NCI-H1436 treated with DMSO at 0.1 percent for 48 hours (cell line): ENCODE results near the gene RCOR3.
"Not testable (repeated sequence)": the region's sequence is repeated elsewhere in the genome, so short reads cannot be mapped to it uniquely, and the experiment has no call there.

Experiments
- DNase-seq: peaks from one replicate; lab custom pipeline; 2025; lab: John Stamatoyannopoulos, UW

The RCOR3 gene

DNA sequence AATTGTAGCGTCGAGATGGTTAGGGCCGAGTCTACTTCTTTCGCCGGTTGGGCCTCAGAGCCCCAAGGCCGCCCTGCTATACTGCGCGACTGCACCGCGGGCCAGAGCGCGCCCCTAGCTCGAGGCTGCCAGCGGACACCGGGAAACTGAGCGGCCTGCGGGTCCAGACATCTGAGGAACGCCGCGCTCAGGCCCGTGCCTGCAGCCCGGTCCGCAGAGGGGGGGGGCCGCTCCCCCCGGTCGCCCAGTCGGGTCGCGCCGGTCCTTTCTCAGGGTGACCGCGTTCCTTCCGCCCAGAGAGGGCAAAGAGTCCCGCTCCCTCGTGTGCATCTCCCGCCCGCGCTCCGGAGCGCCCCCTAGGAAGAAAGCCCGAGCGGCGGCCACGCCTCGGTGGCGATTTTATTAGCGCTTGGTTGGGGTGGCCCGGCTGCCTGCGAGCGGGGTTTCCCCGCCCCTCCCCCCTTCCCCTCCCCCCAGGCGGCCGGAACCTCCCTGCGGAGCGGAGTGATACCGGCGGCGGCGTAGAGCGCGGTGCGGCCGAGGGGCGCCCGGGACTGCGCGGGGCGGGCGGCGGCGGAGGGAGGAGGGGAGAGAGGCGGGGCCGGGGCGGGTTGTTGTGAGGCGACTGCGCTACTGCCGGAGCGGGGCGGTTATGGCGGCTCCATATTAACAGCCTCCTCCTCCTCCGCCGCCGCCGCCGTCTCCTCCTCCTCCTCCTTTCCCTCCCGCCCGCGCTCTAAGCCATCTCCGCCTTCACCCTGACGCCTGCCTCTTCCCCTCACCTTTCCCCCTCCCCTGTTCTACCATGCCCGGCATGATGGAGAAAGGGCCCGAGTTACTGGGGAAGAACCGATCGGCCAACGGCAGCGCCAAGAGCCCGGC is at the start of gene RCOR3:
Gene RCOR3, plus strand, starts transcription at position 611 of the 882 bp plus-strand sequence. Its CDS starts 195 bp downstream, at position 806.
- peak; percentile 81 for DNase-seq

DNA sequence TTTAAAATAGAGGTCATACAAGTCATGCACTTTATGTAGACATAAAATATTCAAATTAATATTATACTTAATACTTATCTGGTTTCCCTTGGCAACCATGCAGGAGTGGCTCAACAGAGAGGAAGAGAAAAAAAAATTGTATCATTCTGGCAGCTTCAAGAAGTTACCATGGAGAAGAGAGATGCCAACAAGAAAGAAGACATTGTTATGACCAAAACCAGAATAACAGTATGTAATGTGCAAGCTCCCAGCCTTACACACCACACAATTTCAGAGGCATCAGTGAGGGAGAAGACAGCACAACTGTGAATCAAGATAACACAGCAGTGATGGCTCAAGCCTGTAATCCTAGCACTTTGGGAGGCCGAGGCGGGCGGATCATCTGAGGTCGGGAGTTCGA is 49.1 kb upstream of the RCOR3 start:
- no peak for DNase-seq

DNA sequence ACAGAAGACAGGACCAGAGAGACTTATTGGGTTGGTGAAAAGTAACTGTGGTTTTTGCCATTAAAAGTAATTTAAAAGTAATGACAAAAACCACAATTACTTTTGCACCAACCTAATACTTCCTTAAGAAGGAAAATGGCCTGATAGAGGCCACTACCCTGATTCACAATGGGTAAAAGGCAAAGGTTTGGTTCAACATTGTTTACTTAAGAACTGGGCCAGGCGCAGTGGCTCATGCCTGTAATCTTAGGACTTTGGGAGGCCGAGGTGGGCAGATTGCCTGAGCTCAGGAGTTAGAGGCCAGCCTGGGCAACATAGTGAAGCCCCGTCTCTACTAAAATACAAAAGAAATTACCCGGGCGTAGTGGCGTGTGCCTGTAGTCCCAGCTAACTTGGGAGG is 48.2 kb upstream of the RCOR3 start:
- DNase-seq: no peak

DNA sequence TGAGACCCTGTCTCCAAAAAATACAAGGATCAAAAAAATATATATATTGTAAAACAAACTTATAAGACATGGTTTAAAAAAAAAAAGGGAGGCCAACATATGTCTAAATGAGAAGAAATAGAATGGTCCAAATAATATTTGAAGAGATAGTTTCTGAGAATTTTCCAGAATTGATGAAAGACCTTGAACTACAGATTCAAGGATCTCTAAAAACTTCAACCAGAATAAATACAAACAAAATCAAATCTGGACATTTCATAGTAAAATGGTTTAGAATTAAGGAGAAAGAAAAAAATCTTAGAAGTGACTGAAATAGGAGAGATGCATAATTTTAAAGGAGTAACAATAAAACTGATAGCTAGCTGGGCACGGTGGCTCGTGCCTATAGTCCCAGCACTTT is 45.5 kb upstream of the RCOR3 start:
- DNase-seq: no peak

DNA sequence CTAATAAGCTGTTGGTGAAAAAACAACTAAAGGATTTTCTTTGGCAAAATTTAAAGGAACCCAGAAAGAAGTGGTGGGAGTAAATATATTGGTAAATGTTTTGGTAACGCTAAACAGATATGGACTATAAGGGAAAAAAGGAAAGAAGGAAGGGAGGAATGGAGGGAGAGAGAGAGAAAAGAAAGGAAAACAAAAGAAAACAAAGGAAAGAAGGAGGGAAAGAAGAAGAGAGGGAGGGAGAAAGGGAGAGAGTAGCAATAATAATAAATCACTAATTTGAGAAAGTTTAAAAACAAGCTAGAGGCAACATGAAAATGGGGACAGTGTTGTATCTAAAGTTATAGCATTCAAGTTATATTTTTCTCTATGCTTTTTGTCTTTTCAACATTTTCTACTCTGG is 43.6 kb upstream of the RCOR3 start:
- DNase-seq: no peak

DNA sequence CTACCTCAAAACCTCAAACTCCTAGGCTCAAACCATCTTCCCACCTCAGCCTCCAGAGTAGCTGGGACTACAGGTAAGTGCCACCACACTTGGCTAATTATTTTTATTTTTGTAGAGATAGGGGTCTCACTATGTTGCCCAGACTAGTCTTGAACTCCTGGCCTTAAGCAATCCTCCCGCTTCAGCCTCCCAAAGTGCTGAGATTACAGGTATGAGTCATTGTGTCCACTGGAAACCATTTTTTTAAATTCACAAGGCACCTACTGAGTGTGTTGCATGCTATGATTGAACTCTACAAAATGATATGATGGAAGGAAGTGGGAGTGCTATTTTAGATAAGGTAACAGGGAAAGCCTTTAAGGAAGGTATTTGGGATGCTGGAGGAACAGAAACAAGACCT is 41.8 kb upstream of the RCOR3 start:
- no peak for DNase-seq

DNA sequence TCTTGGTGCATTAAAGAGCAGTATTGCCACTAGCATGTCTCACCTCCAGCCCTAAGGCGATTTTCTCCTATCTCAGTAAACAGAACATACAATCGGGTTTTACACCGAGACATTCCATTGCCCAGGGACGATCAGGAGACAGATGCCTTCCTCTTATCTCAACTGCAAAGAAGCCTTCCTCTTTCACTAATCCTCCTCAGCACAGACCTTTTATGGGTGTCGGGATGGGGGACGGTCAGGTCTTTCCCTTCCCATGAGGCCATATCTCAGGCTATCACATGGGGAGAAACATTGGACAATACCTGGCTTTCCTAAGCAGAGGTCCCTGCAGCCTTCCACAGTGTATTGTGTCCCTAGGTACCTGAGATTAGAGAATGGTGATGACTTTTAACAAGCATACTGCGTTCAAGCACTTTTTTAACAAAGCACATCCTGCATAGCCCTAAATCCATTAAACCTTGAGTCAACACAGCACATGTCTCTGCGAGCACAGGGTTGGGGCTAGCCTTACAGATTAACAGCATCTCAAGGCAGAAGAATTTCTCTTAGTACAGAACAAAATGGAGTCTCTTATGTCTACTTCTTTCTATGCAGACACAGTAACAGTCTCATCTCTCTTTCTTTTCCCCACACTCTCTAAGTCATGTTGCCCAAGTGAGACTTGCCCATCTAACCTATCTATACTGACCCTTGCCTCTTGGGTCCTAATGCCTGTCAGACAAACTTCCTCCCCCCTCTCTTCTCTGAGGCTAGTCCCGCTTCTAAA is 36.5 kb upstream of the RCOR3 start:
- not testable (repeated sequence) for DNase-seq

DNA sequence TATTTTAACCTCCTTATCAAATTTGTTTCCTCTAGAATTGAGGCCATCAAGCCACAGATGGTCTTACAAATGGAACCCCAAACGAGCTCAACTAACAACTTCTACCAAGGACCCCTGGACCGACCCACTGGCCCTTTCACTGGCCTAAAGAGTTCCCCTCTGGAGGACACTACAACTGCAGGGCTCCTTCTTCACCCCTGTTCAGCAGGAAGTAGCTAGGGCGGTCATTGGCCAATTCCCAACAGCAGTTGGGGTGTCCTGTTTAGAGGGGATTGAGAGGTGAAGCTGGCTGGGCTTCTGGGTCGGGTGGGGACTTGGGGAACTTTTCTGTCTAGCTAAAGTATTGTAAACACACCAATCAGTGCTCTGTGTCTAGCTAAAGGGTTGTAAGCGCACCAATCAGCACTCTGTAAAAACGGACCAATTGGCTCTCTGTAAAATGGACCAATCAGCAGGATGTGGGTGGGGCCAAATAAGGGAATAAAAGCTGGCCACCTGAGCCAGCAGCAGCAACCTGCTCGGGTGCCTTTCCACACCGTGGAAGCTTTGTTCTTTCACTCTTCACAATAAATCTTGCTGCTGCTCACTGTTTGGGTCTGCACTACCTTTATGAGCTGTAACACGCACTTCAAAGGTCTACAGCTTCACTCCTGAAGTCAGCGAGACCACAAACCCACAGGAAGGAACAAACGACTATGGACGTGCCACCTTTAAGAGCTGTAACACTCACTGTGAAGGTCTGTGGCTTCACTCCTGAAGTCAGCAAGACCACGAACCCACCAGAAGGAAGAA is 30.4 kb upstream of the RCOR3 start:
- not testable (repeated sequence) for DNase-seq

DNA sequence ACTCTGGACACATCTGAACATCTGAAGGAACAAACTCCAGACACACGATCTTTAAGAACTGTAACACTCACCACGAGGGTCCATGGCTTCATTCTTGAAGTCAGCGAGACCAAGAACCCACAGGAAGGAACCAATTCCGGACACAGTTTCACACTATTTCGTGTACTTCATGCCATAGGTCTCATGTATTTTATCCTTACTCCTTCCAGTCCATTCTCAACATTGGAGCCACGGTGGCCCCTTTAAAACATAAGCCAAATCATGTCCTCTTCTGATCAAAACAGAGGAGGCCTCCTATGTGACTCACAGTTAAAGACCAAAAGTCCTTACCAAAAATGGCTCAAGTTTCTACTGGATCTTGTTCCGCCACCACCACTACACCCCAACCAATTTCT is 29.8 kb upstream of the RCOR3 start:
- no peak for DNase-seq

DNA sequence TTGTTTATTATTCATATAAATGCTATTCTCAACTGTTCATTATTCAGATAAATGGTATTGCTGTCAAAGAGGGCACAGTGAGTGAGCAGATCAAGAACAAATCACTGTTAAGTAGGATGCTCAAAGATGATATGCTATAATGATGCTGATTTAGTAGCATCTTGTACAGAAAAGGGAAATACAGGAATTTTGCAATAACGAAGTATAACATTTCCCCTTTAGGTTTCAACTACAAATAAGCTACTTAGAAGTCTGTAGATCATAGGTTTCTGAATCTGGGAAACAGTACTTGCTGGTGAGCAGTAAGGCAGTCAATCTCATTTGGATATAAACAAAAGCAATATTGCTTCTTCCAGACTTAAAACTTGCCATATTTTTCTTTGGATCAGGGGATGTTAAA is 27.3 kb upstream of the RCOR3 start:
- DNase-seq: no peak

DNA sequence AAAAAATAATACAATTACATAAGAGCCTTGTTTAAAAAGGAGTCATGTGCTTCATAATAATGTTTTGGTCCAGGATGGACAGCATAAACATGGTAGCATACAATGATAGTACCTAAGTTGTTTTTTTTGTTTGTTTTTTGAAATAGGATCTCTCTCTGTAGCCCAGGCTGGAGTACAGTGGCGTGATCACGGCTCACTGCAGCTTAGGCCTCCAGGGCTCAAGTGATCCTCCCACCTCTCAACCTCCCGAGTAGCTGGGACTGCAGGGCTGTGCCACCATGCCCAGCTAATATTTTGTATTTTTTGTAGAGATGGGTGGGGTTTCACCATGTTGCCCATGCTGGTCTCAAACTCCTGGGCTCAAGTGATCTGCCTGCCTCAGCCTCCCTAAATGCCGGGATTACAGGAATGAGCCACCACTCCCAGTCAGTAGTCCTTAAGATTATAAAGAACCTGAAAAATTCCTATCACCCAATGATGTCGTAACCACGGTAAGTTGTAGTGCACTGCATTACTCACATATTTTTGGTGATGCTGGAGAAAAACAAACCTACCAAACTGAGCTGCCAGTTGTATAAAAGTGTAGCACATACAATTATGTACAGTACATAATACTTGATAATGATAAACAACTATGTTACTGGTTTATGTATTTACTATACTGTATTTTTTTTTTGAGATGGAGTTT is 22.4 kb upstream of the RCOR3 start:
- DNase-seq: no peak

DNA sequence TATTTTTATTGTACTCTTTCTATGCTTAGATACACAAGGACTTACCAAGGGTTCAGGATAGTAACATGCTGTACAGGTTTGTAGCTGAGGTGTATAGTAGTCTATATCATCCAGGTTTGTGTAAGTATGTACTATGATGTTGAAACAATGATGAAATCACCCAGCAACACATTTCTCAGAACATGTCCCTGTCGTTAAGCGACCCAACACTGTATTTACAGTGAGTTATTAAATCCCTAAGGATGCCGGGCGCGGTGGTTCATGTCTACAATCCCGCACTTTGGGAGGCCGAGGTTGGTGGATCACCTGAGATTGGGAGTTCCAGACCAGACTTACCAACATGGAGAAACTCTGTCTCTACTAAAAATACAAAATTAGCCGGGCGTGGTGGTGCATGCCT is 21.6 kb upstream of the RCOR3 start:
- DNase-seq: no peak

DNA sequence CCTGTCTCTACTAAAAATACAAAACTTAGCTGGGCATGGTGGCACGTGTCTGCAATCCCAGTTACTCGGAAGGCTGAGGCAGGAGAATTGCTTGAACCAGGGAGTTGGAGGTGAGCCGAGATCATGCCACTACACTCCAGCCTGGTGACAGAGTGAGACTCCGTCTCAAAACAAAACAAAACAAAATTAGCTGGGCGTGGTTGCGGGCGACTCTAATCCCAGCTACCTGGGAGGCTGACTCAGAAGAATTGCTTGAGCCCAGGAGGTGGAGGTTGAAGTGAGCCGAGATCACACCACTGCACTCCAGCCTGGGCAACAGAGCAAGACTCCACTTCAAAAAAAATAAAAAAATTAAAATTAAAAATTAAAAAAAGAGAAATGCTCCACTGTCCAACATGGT is 18.6 kb upstream of the RCOR3 start:
- not testable (repeated sequence) for DNase-seq

DNA sequence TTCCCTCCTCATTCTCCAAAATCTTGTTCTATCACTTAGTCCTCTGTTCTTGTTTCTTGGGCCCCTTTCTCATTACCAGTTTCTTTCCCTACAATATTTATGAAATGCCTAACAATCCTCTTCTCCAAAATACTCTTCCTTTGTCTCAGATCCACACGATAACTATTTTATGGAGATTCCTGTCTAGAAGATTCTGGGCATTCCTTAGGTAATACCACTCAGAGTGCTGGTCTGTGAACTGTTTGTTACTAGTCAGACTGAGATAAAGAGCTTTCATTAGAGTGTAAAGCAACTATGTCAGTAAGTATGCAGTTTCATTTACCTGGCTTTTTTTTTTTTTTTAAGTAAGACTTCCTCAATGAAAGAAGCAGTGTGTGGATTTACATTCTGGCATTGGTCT is 18.1 kb upstream of the RCOR3 start:
- no peak for DNase-seq

DNA sequence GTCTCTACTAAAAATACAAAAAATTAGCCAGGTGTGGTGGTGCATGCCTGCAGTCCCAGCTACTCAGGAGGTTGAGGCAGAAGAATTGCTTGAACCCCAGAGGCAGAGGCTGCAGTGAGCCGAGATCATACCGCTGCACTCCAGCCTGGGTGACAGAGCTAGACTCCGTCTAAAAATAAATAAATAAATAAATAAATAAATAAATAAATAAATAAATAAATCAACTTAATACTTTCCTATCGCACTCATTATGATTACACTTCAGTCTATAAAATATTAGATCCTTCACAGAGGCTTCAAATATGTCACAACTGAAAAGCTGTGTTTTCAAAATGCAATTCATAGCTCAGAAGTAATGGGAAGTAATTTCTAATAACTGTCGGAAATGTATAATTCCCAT is 15.5 kb upstream of the RCOR3 start:
- not testable (repeated sequence) for DNase-seq

DNA sequence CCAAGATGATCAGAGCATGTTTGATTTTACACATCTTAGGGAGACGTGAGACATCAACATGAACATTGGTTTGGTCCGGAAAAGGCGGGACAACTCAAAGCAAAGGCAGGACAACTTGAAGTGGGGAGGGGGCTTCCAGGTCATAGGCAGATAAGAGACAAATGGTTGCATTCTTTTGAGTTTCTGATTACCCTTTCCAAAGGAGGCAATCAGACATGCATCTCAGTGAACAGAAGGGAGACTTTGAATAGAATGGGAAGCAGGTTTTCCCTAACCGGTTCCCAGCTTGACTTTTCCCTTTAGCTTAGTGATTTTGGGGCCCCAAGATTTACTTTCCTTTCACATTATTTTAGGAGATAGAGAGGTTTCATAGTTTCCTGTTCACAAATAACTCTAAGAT is 12.6 kb upstream of the RCOR3 start:
- DNase-seq: not testable (repeated sequence)

DNA sequence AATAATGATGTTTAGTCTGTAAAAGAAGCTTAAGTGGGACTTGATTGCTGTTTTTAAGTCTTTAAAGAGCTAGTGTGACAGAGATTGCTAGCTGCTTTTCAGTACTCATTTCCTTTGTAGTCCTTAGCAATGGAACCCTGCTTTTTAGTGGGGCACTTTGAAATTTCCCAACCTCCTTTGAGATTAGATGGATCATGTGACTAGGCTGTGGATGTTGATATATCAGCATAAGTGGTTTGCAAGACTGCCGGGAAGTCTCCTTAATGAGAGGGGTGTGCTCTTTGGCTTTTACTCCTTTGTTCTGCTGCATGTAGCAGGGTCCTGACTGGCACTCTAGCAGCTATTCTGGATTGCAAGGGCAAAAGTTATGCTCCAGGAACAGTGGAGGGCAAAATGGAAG is 11.2 kb upstream of the RCOR3 start:
- peak; percentile 77 for DNase-seq

DNA sequence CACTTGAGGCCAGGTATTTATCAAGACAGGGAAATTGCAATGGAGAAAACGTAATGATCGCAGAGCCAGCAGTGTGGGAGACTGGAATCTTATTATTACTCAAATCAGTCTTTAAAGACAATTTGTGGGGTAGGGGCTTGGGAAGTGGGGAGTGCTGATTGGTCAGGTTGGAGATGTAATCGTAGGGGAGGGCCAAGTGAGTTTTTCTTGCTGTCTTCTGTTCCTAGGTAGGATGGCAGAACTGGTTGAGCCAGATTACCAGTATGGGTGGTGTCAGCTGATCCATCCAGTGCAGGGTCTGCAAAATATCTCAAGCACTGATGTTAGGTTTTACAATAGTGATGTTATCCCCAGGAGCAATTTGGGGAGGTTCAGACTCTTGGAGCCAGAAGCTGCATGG is 9.6 kb upstream of the RCOR3 start:
- not testable (repeated sequence) for DNase-seq

DNA sequence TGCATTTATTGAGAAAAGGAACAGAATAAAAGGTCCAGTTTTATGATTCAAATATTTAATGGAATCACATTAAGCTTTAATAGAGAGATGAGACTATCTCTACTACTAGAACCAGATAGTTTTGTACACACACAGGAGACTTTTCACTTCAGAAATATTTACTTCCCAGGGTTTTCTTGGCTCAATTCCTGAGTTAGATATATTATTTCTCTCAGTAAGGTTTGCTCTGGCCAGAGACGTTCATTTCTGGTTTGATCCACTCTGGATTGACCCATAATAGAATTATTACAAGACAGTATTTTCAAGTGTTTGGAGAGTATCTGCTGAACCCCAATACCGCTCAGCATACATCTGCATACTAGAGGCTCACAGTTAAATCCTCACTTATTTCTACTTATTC is 1.3 kb upstream of the RCOR3 start:
- no peak for DNase-seq

DNA sequence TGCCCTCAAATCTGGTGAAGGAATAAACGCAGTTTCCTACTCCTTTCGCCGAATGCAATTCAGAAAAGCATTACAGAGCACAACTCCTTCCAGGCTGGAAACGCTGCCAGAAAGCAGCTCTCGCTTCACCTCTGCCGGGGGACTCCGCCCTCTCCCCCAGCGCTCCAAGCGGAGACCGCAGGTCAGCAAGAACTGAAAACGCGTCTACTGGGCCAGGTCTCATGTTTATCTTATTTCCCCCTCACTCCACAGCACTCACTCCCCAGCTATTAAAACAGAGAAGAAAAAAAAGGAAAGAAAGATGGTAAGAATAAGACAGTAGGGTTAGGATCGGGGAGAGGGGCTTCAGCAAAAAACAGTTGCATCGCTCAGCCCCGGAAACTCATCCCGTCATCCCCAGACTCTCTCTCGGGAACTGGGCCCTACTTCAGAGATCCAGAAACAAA is 833 bp upstream of the RCOR3 start:
- DNase-seq: peak; percentile 51

DNA sequence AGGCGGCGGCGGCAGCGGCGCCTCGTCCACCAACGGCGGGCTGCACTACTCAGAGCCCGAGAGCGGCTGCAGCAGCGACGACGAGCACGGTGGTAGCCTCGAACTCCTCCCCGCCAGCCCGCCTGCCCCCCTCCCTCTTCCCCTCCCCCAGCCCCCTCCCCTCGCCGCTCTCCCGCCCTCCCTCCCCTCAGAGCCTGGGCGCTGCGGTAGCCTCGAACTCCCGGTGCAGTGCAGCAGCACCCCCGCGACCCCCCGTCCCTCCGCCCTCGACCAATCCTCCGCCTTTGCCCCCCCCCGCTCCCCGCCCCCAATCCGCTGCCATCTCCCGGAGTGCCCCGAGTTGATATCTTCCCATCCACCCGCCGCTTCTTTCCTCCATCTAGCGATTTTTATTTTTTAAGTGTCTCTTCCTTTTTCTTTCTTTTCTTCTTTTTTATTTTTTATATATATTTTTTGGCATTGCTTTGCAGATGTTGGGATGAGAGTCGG is 516 bp downstream of the RCOR3 start:
- DNase-seq: no peak
